Measurements from ENCODE around the gene KCND2. TPM values are rescaled to one million over a fixed set of nuclear protein-coding genes. Genes with fewer than 3 reads are reported as not detected.

The KCND2 gene
- total and polyA plus RNA-seq, 2 donors from 2014 or later = 0.19 TPM; not detected in 1

DNA sequence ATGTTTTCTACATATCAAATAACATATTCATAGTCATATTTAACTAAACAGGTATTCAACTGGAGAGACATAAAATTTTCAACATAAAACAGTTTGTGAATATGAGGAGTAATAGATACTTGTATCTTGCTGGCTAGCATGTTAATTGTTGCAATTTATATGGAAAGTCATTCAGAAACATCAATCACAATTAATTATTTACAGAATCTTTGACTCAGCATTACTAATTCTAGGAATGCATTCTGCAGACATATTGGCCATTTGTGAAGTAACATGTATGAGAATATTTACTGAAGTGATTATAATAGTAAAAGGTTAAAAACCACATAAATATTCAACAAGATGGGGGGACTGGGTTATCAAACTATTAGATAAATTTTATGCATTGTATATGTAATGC is 381.3 kb downstream of the KCND2 start:
- FAIRE-seq = no peak
- H3K36me3 ChIP-seq (ENCODE audit: control insufficient read depth in 2 of 3, insufficient read depth in 3 of 3, low read length in 3 of 3) = no peaks in the 10 kb centered on the region
- H3K9me3 ChIP-seq (ENCODE audit: control insufficient read depth in 2 of 3, insufficient read depth in 1 of 3, low read length in 3 of 3) = no peaks in the 10 kb centered on the region
- no peak for DNase-seq
- H3K27ac ChIP-seq (ENCODE audit: low read depth in 2 of 2, low read length in 2 of 2) = no peak overlapping the region
- intact Hi-C loops (cut with DNase I) = no loop called here
- no peak overlapping the region for H3K4me3 ChIP-seq (ENCODE audit: low read length in 3 of 3)
- no peaks in the 10 kb centered on the region for H3K27me3 ChIP-seq (ENCODE audit: control insufficient read depth, insufficient read depth, low read length)
- no peaks in the 10 kb centered on the region for H3K4me1 ChIP-seq (ENCODE audit: control insufficient read depth in 2 of 3, insufficient read depth in 2 of 3, low read depth in 1 of 3, low read length in 3 of 3)
- TF ChIP-seq CTCF (IDR thresholded peaks at IDR 0.05; ENCODE audit: borderline replicate concordance, extremely low read depth, insufficient read depth) = no peak
- no peak overlapping the region for H3K9ac ChIP-seq (ENCODE audit: low read length in 3 of 3)

DNA sequence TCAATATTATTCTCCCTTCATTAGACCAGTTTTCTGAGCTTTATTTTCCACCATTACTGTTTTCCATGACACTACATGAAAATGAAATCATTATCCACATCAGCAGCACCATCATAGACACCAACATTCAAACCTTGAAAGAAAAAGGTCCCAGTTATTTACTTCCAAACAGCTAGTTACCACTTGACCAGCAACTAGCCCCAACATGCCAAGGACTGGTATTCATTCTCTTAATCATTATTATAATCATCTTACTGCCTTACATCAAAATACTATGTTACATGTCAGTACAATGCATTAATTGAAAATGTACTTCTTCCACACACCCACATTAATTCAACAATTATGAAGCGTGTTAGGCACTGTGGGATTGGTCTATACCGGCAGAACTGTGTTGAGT is 385.5 kb downstream of the KCND2 start:
- Histone ChIP-seq H3K4me3 (ENCODE audit: low read length in 3 of 3) (no peak overlapping the region), H3K27me3 (ENCODE audit: control insufficient read depth, insufficient read depth, low read length) (no peaks in the 10 kb centered on the region), H3K9me3 (ENCODE audit: control insufficient read depth in 2 of 3, insufficient read depth in 1 of 3, low read length in 3 of 3) (no peaks in the 10 kb centered on the region), H3K9ac (ENCODE audit: low read length in 3 of 3) (no peak overlapping the region), H3K4me1 (ENCODE audit: control insufficient read depth in 2 of 3, insufficient read depth in 2 of 3, low read depth in 1 of 3, low read length in 3 of 3) (no peaks in the 10 kb centered on the region), H3K27ac (ENCODE audit: low read depth in 2 of 2, low read length in 2 of 2) (no peak overlapping the region), H3K36me3 (ENCODE audit: control insufficient read depth in 2 of 3, insufficient read depth in 3 of 3, low read length in 3 of 3) (no peaks in the 10 kb centered on the region)
- no peak for TF ChIP-seq CTCF (IDR thresholded peaks at IDR 0.05; ENCODE audit: borderline replicate concordance, extremely low read depth, insufficient read depth)
- no peak for DNase-seq
- FAIRE-seq = no peak
- intact Hi-C loops (cut with DNase I) = no loop called here

- no peak for TF ChIP-seq CTCF (IDR thresholded peaks at IDR 0.05; ENCODE audit: borderline replicate concordance, extremely low read depth, insufficient read depth)
- FAIRE-seq (no peak), DNase-seq (no peak)
- Histone ChIP-seq H3K9me3 (ENCODE audit: control insufficient read depth in 2 of 3, insufficient read depth in 1 of 3, low read length in 3 of 3) (no peaks in the 10 kb centered on the region), H3K36me3 (ENCODE audit: control insufficient read depth in 2 of 3, insufficient read depth in 3 of 3, low read length in 3 of 3) (no peaks in the 10 kb centered on the region), H3K9ac (ENCODE audit: low read length in 3 of 3) (no peak overlapping the region), H3K27ac (ENCODE audit: low read depth in 2 of 2, low read length in 2 of 2) (no peak overlapping the region), H3K27me3 (ENCODE audit: control insufficient read depth, insufficient read depth, low read length) (no peaks in the 10 kb centered on the region), H3K4me1 (ENCODE audit: control insufficient read depth in 2 of 3, insufficient read depth in 2 of 3, low read depth in 1 of 3, low read length in 3 of 3) (no peaks in the 10 kb centered on the region), H3K4me3 (ENCODE audit: low read length in 3 of 3) (no peak overlapping the region)
- intact Hi-C loops (cut with DNase I) = no loop called here
Measured at GRCh38 chr7:120662291-120662690, 389.3 kb downstream of the KCND2 start.

GRCh38 chr7:120665068-120665467 is 392.1 kb downstream of the KCND2 start:
- DNase-seq (no peak), FAIRE-seq (no peak)
- Histone ChIP-seq H3K4me3 (ENCODE audit: low read length in 3 of 3) (no peak overlapping the region), H3K27ac (ENCODE audit: low read depth in 2 of 2, low read length in 2 of 2) (no peak overlapping the region), H3K9me3 (ENCODE audit: control insufficient read depth in 2 of 3, insufficient read depth in 1 of 3, low read length in 3 of 3) (no peaks in the 10 kb centered on the region), H3K36me3 (ENCODE audit: control insufficient read depth in 2 of 3, insufficient read depth in 3 of 3, low read length in 3 of 3) (no peaks in the 10 kb centered on the region), H3K4me1 (ENCODE audit: control insufficient read depth in 2 of 3, insufficient read depth in 2 of 3, low read depth in 1 of 3, low read length in 3 of 3) (no peaks in the 10 kb centered on the region), H3K9ac (ENCODE audit: low read length in 3 of 3) (no peak overlapping the region), H3K27me3 (ENCODE audit: control insufficient read depth, insufficient read depth, low read length) (no peaks in the 10 kb centered on the region)
- intact Hi-C loops (cut with DNase I) = no loop called here
- TF ChIP-seq CTCF (IDR thresholded peaks at IDR 0.05; ENCODE audit: borderline replicate concordance, extremely low read depth, insufficient read depth) = no peak
